GM15510 (cell line): Measurements from ENCODE around the gene IQSEC2.

ENCODE experiments used
- POLR2A ChIP-seq: IDR thresholded peaks from 3 replicates; pipeline ENCODE4 v1.6.1; 2011; ENCODE audit warnings: borderline replicate concordance; ENCODE audit not compliant: insufficient read length; ENCODE audit errors: extremely low read depth

Gene IQSEC2

DNA sequence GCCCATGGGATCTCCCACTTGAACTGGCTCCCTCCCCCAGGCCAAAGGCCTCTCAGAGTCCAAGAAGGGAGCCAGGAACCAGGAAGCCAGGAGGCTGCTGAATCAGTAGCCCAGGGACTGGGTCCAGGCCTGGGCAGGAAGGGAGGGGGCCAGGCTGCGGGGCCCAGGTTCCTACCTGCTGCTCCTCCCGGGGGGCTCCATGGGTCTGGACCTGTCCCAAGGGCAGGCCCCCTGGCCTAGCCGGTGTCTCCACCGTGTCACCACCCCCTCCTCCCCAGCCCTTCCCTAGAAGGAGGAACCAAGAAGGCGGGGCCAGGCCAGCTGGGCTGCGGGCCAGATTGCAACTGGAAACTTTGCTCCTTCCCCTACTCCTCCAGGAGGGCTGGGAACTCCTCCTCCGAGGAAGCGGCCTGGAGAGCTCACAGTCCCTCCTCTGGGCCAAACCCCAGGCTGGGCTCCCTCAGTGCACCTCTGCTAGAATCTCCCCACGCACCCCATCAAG lies at the start of gene IQSEC2:
IQSEC2 (minus strand) TSS at position 264 of the 502 bp plus-strand sequence.
- TF ChIP-seq POLR2A = no peak

DNA sequence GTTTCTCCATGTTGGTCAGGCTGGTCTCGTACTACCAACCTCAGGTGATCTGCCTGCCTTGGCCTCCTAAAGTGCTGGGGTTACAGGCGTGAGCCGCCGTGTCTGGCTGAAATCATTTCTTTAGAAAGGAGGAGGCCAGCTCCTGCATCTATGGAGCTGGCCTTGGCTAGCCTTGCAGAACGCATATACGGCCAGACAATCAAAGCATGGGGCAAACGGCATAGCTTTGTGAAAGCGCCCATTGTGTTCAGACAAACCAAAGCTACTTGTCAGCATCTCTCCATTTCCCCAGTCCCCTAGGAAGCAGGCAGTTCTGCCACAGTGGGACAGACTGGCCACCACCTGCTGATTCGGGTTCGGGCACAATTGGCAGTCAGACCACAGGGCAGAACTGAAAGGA lies 48.9 kb upstream of the IQSEC2 start:
- no peak for TF ChIP-seq POLR2A

DNA sequence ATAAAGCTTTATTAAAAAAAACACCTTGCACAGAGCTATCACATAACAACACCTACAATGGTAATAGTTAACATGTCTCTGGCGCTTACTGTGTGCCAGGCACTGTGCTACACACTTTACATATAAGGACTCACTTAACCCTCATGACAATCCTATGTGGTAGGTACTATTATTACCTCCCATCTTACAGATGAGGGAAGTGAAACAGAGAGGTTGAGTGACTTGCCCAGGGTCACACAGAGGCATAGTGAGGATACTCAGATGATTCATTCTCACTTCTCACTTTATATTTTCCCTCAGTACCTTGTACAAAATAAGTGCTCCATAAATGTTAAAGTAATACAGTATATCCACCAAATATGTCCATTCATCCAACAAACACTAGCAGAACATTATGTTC lies 43.4 kb upstream of the IQSEC2 start:
- no peak for TF ChIP-seq POLR2A

DNA sequence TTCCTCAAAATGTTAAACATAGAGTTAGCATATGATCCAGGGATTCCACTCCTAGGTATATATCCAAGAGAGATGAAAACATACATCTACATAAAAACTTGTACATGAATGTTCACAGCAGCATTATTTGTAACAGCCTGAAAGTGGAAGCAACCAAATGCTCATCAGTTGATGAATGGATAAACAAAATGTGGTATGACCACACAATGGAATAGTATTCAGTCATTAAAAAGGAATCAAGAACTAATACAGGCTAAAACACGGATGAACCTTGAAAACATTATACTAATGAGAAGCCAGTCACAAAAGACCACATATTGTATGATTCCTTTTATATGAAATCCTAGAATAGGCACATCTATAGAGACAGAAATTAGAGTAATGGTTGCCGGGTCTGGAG lies 42.7 kb upstream of the IQSEC2 start:
- TF ChIP-seq POLR2A = no peak

DNA sequence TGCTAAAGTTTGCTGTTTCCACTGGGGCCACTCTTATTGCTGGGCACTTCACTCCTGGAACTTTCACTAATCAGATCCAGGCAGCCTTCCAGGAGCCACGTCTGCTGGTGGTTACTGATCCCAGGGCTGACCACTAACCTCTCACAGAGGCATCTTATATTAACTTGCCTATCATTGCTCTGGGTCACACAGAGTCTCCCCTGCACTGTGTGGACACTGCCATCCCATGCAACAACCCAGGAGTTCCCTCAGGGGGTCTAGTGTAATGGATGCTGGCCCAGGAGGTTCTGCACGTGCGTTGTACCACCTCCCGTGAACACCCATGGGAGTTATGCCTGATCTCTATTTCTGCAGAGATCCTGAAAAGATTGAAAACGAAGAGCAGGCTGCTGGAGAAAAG lies 41.8 kb upstream of the IQSEC2 start:
- no peak for TF ChIP-seq POLR2A

DNA sequence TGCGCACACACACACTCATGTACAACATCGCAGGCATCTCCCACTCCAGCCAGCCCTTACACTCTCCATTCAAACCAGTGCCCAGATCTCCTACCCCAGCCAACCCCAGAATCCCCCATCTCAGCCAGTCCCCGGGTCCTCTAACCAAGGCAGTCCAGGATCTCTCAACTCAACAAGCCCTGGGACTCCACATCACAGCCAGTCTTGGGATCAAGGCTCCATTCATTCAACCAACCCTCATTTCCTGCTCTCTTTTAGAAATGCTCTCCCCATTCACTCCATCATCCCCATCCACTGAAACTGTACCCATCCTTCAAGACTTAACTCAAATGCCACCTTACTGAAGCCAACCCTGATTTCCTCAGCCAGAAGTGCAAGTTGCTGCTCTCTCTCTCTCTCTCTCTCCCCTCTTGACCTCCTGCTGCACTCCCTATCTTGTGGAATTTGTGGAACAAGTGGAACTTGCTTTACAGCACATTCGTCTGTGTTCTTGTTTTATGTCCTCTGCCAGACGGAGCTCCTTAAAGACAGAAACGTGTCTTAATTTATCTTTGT lies 40.6 kb upstream of the IQSEC2 start:
- TF ChIP-seq POLR2A = no peak

DNA sequence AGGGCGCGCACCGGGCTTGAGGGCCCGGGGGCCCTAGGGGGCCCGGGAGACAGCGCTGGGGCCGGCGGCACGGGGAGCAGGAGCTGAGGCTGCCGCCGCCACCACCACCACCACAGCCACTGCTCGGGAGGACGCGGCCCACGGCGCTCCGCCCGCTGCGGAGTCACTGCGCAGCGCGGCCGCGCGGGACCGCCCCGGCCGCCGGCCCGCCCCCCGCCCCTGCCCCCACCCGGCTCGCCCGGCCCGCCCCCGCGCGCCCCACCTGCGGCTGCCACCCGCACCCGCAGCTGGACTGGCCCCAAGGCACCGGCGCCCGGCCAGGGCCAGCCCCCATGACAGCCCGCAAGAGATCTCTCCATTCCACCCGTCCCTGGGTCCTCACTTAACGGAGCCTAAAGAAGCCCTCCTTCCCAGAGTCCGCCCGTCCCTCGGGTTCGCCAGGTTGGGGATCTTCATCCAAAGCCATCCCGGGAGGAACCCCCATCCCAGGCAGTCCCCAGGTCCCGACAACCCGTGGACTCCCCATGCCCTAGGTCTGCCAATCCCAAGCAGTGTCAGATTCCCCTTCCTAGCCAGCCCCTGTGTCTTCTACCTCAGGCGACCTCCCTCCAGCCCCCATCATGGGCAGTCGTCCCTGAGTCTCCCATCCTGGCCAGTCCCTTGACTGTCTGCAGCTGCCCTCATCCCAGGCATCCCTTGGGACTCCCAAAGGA lies 40.0 kb upstream of the IQSEC2 start:
- TF ChIP-seq POLR2A = no peak

DNA sequence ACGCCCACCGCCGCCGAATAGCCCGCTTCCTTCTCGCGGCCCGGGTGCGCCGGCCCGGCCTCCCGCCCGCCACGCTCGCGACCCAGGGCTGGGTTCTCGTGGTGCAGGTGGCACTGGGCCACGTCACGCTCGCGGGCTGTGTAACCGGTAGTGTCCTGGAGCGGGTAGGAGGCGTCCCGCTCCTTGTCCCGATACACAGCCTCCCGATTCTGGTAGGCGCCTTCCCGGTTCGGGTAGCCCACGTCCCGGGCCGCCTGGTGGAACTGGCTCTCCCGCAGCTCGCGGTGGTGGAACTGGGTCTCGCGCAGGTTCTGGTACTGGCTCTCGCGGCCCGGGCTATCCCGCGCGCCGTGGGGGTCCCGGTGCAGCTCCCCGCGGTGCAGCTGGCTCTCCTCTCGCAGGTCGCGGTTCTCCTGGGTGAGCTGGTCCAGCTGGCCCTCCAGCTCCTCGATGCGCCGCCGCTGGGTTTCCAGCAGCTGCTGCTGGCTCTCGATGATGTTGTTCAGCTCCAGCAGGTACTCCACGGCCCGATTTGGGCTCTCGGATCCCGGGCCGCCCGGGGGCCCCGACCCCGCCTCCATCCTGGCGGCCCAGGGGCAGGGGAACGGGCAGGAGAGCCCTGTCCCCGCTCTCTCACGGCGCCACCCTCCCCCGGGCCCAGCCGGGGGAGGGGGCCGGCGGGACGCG lies 39.3 kb upstream of the IQSEC2 start:
- no peak for TF ChIP-seq POLR2A

DNA sequence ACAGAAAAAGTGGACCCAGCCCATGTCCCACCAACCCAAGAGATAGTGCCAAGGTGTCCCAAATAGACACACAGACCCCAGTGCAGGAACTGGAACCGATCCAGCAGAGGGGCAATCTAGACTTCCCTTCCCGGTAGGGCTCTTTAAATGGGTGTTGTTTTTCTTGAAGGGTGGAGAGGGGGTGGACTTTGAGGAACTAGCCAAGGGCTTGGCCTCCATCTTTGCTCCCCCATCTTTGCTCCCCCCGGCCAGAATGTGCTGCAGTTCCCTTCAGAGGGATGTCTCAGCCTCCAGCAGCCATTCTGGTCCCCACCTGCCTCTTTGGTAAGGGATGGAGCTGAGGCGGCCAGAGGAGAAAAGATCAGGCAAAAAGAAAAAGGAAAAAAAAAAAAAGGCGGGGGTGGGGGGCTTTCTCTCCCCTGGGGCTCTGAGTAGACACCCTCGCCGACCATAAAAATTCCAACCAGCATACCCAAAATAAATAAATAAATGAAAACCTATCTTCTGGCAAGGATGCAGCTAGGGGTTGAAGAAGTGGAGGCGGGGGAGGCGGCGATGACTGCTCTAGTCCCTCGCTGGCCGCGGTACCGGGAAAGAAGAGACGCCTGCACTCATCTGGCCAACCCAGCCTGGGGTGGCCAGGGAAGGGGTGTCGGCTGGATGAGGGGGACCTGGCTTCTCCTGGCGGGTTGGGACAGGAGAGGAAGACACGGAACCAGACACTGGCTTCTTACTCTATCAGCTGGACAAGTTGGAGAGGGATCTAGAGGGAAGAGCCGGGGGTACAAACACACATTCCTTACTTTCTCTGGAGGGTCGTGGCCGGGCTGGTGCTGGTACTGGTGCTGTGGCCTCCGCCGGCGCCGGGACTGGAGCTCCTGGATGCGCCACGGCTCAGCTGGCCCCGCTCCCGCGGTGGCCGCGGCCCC lies 38.5 kb upstream of the IQSEC2 start:
- no peak for TF ChIP-seq POLR2A

DNA sequence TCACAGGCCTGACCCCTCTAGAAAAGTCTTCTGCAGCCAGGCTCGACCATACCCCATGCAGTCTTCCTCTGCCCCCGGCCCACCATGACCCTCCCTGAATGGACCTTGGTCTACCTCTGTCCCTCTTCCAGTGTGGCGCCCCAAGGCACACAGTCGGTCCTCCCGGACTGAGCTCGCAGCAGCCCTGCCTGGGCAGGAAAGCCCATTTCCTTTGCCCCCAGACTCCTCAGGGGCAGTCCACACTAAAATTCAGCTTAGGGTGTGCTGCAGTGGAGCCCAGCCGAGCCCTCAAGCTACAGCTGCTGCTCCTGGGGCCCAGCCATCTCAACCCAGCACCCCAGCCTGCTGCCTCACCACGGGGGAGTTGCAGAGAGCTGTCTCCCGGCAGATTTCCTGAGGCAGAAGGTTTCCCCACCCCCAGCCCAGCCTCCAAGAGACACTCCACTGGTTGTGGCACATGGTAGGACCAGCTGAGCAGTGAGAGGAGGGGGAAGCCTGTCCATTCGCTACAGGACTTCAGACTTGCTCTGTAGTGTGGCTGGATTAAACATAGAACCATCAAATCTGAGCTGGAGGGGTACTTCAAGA lies 37.5 kb upstream of the IQSEC2 start:
- TF ChIP-seq POLR2A = no peak

DNA sequence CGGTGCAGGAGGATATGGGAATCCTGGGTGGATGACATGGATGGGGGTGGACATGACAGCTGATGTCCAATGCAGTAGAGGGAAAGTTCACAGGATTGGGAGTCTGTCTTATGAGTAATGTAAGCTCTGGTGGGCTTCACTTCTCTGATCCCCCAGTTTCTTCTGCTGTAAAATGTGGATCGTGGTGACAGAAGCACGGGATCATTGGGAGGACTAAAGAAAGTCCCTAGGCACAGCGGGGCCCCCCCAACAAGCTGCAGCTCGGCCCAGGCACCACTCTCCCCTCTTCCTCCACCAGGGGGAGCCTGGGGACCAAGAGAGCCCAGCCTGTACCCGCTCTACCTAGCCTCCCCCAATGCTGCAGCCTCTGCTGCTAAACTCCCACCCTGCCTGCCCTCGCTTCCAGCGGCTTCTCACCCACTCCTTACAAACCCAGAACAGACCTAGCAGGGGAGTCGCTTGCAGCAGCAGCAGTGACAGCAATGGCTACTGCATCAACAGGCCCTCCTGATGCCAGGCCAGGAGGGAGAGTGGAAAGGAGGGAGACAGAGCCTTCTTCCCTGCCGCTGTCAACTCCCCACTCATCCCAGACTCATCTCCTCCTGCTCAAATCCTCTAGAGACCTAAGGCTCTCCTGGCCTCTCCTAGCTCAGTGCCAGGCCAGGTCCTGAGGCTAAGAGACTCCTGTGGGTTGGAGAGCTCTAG lies 36.1 kb upstream of the IQSEC2 start:
- TF ChIP-seq POLR2A = no peak

DNA sequence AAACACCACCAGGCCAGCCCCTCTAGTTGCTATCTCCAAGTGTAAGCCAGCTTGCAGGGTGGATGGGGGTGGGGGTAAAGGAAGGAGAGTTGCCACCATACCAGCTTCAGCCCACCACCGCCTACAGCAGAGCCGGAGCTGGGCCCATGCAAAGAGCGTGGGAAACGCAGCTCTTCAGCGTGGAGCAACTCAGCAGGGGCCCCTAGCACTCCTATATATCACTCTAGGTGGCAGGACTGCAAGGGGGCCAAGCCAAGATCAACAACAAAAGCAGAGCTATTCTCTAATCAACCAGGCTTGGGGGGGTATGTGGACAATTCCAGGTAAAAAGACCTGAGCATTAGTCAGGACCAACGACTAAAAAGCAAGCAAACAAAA lies 35.5 kb upstream of the IQSEC2 start:
- TF ChIP-seq POLR2A = no peak

DNA sequence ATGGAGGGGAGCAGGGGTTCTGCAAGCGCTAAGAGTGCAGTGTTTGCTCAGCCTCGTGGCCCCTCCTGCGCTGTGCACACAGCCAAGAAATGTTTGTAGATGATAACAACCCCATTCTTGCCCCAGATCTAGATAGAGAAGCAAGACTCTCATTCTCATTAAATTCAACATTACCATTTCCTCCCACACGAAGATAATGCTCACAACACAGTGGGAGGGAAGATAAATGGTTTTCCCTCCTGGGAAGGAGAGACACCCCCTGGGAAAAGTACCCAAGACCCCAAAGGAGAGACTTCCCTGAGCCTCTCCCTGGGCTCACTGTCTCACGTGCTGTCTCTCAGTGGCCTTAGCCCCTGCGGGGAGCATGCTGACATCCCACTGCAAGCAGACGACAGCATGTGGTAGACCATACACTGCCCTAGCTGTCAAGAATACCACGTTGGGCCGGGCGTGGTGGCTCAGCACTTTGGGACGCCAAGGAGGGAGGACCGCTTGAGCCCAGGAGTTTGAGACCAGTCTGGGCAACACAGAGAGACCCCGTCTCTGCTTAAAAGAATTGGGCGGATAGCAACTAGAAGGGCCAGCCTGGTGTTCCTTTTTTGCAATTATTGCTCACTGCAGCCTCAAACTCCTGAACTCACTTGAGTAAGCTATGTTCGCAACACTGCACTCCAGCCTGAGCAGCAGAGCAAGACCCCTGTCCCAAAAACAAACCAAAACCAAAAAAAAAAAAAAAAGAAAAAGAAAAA lies 34.9 kb upstream of the IQSEC2 start:
- no peak for TF ChIP-seq POLR2A

DNA sequence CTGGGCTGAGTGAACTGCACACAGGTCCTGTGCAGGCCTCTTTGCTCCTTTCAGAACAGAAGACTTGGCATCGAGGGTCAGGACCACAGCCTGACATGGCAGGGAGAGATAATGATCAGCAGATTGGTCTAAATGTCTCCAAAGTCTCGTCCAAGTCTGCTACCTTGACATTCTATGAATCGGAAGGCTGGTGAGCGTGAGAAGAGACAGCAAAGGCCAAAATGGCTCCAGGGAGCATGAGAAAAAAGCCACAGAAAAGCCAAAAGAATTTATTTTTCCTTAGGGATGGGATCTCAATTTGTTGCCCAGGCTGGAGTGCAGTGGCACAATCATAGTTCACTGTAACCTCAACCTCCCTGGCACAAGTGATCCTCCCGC lies 32.3 kb upstream of the IQSEC2 start:
- no peak for TF ChIP-seq POLR2A
